ENCODE data around the gene PXMP2. TPM values are rescaled to one million over a fixed set of nuclear protein-coding genes. Genes with fewer than 3 reads are reported as not detected.

The PXMP2 gene
- total RNA-seq, 1 experiment from 2014 or later, result 42.7 TPM

GRCh38 chr12:132710405-132711079, 23.2 kb downstream of the PXMP2 start, which contains the start of gene PGAM5:
Gene PGAM5, plus strand, starts transcription at chr12:132710842. Its CDS starts 35 bp downstream, at chr12:132710877.
- no TSS peak for BruUV-seq (replicated peaks)
- no peaks in the 10 kb centered on the region for H3K27me3 ChIP-seq (ENCODE audit: low read length)
- H3K4me2 ChIP-seq (ENCODE audit: low read length), result peak within 1 kb of the TSS; percentile 93
- H3K4me3 ChIP-seq (ENCODE audit: low read length), result peak within 1 kb of the TSS; percentile 94
- ChIA-PET CTCF (no interaction called here), POLR2A (ENCODE audit: unreplicated experiment) (no interaction called here)
- peak within 1 kb of the TSS; percentile 56 for H3K27ac ChIP-seq (ENCODE audit: low read length)
- ATAC-seq (peak; percentile 86), DNase-seq (peak; percentile 95)
- peak within 1 kb of the TSS; percentile 97 for H3K9ac ChIP-seq (ENCODE audit: low read length)
- H3K36me3 ChIP-seq (ENCODE audit: low read depth, low read length), result peaks cover 11% of the 10 kb centered on the region
- 0 out of 2 replicates have a peak, but pooled peaks cover 12% of the 10 kb centered on the region for H3K4me1 ChIP-seq (ENCODE audit: insufficient read depth, low read length)
- H3K9me3 ChIP-seq (ENCODE audit: low read length), result no peaks in the 10 kb centered on the region
- intact Hi-C loops (cut with micrococcal nuclease), result loop anchor here (5.0 kb wide), 1 partner anchor 52 kb away; the partner anchor contains the start of gene ANKLE2
- H2AFZ ChIP-seq (ENCODE audit: low read length), result peak within 1 kb of the TSS; percentile 96
- H3K79me2 ChIP-seq (ENCODE audit: low read length), result peaks cover 55% of the 10 kb centered on the region
- peaks cover 23% of the 10 kb centered on the region for H4K20me1 ChIP-seq (ENCODE audit: low read length)
- H3F3A ChIP-seq (ENCODE audit: low read length, unreplicated experiment), result no peaks in the 10 kb centered on the region
- H3K9me2 ChIP-seq (replicated peaks; ENCODE audit: low read length), result no peaks in the 10 kb centered on the region
- no peak for TF ChIP-seq CTCF (conservative IDR thresholded peaks at IDR 0.05; ENCODE audit: low read depth, low read length)
- TF ChIP-seq EZH2phosphoT487 (IDR thresholded peaks at IDR 0.05; ENCODE audit: borderline replicate concordance, low read length), result peak; percentile 63
- TF ChIP-seq EZH2 (IDR thresholded peaks at IDR 0.05; ENCODE audit: low read length, unreplicated experiment), result no peak

GRCh38 chr12:132711080-132711843, 23.9 kb downstream of the PXMP2 start:
- TF ChIP-seq EZH2 (IDR thresholded peaks at IDR 0.05; ENCODE audit: low read length, unreplicated experiment) (no peak), CTCF (conservative IDR thresholded peaks at IDR 0.05; ENCODE audit: low read depth, low read length) (no peak), EZH2phosphoT487 (IDR thresholded peaks at IDR 0.05; ENCODE audit: borderline replicate concordance, low read length) (no peak)
- Histone ChIP-seq H3K4me2 (ENCODE audit: low read length) (peak overlapping the region; percentile 77), H3K4me1 (ENCODE audit: insufficient read depth, low read length) (0 out of 2 replicates have a peak, but pooled peaks cover 12% of the 10 kb centered on the region), H4K20me1 (ENCODE audit: low read length) (peaks cover 23% of the 10 kb centered on the region), H3K9me3 (ENCODE audit: low read length) (no peaks in the 10 kb centered on the region), H3K79me2 (ENCODE audit: low read length) (peaks cover 55% of the 10 kb centered on the region), H3K9ac (ENCODE audit: low read length) (peak overlapping the region; percentile 97), H3F3A (ENCODE audit: low read length, unreplicated experiment) (no peaks in the 10 kb centered on the region), H3K27ac (ENCODE audit: low read length) (peak overlapping the region; percentile 11; the same call in 1 of the 2 replicates), H2AFZ (ENCODE audit: low read length) (peak overlapping the region; percentile 75), H3K4me3 (ENCODE audit: low read length) (peak overlapping the region; percentile 94), H3K27me3 (ENCODE audit: low read length) (no peaks in the 10 kb centered on the region), H3K36me3 (ENCODE audit: low read depth, low read length) (peaks cover 11% of the 10 kb centered on the region), H3K9me2 (replicated peaks; ENCODE audit: low read length) (no peaks in the 10 kb centered on the region)
- CTCF ChIA-PET, result no interaction called here
- no TSS peak for BruUV-seq (replicated peaks)
- POLR2A ChIA-PET (ENCODE audit: unreplicated experiment), result no interaction called here
- ATAC-seq (peak; percentile 9), DNase-seq (no peak)
- intact Hi-C loops (cut with micrococcal nuclease), result loop anchor here (5.0 kb wide), 1 partner anchor 51 kb away; the partner anchor contains the start of gene ANKLE2
